Activated CD8-positive, alpha-beta memory T cell treated with anti-CD3 and anti-CD28 coated beads for 48 hours (primary cell): ENCODE data around the gene CLBA1.
A peak's percentile ranks its signal among the peaks of the same experiment; 100 is the strongest.

Experiments
- DNase-seq, 3 experiments: peaks; one replicate each; pipeline ENCODE4 v3.0.0-alpha.2; 2020; ENCODE audit warnings: low read depth in 2 of 3, low spot score in 2 of 3

The CLBA1 gene

DNA sequence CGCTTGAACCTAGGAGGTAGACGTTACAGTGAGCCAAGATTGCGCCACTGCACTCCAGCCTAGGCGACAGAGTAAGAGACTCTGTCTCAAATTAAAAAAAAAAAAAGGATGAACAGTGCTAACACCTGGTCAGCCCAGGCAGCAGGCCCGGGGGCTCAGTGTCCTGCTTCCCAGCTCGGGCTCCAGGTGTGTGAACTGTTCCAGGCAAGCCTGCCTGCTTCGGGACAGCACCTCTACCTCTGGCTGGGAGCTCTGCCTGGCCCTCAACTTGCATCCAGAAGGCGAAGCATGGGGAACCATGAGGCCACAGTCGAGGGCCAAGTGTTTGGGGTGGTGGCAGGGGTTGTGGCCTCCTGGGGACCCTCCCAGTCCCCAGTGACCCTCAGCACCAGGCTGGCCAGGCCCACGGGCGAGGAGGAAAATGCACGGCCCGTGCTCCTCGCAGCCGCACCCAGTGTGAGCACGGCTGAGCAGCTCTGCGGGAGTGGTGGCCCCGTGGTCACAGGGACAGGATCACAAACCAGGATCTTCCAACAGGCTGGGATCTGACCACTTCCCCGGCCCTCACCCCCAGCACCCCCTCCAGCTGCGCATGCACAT, 19.8 kb downstream of the CLBA1 start:
- DNase-seq, result no peak

DNA sequence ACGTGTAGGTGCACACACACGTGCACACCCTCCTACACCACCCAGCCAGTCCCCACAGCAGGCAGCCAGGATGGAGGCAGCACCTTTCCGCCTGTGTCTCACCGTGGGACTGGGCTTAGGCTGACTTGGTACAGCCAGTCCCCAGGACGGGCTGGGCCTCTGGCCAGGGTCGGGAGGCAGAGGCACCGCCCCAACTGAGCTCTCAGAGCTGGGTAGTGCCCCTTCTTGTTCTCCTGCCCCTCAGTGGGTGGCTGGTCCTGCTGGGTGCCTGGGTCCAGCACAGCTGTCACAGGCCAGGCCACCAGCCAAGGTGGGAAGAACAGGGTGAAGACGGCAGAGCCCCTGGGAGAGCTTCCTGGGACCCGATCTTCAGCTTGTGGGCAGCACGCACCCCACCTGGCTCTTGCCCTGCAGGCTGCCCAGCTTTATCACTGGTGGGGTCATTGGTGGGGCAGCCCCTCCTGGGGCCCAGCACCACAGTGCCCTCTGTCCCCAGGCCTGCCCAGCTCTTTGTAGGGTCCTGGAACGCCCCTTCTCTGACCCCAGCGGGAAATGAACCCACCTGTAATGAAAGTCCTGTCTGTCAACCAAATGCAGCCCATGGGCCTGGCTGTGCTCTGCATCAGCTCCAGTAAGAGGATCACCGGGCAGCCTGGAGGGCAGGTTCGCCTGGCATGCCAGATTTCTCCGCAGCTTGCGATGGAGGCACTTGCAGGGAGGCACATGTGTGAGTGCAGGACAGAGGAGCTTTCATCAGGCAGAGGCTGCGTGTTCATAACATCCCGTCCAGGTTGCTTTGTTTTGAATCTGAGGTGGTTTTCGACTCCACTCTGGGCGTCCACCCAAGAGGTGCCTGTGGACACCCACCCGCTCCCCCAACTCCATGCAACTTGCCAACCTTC, 20.6 kb downstream of the CLBA1 start:
- DNase-seq, result no peak

GRCh38 chr14:105006831-105007592, 21.4 kb downstream of the CLBA1 start:
- no peak for DNase-seq

DNA sequence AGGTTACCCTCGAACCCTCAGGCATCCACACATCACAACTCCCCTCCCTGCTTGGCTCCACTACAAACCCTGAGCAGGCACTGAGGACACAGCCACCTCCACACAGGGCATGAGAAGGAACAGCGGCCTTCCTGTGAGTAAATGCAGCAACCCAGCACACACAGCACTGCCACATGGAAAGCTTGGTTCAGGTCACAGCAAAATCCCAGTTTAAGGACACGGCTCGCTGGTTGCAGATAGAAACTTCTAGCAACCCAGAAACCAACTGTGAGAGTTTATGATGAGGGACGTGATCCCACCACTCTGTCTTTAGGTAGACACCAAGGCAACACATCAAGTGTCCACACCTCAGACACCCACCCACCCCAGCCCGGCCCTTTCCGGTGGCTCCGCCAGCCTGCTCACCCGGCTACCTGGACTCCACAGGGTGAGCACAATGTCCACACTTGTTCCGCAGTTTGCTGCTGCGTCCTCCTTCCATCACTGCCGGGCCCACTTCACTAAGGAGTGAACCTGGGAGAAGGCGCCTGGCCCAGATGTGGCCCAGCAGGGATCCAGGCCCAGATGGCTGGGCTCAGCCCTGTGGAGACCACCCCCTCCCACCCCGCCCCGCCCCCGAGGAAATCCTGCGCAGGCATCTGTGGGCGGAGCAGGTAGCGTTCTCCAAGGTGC, 22.1 kb downstream of the CLBA1 start:
- DNase-seq, result no peak

GRCh38 chr14:105010106-105010505, 24.5 kb downstream of the CLBA1 start:
- DNase-seq, result no peak

- no peak for DNase-seq
Measured at GRCh38 chr14:105010891-105011291, 25.3 kb downstream of the CLBA1 start.

DNA sequence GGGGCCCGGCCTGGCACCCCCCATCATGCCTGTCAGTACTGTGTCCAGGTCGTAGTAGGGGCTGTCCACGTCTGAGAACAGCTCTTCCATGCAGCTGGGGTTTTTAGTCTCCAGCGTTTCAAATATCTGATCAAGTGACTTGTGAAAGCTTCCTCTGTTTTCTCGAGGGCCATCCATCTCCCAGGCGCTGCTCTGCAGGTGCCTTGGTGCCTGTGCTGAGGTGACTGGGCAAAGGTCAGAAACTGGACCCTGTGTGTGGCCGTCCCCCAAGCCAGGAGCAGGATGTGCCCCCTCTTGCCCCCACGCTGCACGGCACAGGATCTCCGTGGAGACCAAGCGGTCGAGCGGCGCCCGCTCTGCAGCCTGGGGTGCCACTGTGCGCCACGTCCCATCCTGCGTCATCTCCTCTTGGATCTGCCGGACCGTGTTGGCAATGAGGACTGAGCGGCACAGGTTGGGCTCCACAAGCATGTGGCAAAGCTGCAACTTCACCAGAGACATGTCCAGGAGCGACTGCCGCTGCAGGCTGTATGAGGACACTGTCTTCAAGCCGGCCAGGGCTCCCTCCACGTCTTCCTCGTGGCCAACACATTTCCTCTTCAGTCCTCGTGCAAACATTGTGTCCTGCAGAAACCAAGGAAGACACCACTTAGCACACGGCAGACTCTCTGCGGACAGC, 25.9 kb downstream of the CLBA1 start:
- no peak for DNase-seq

- DNase-seq, result no peak
Measured at GRCh38 chr14:105012171-105012985, 26.8 kb downstream of the CLBA1 start.

- DNase-seq, result no peak
Measured at GRCh38 chr14:105013150-105013785, 27.7 kb downstream of the CLBA1 start.

- no peak for DNase-seq
Measured at GRCh38 chr14:105014032-105014431, 28.4 kb downstream of the CLBA1 start.

GRCh38 chr14:105014631-105015030, 29.0 kb downstream of the CLBA1 start:
- DNase-seq, result no peak

DNA sequence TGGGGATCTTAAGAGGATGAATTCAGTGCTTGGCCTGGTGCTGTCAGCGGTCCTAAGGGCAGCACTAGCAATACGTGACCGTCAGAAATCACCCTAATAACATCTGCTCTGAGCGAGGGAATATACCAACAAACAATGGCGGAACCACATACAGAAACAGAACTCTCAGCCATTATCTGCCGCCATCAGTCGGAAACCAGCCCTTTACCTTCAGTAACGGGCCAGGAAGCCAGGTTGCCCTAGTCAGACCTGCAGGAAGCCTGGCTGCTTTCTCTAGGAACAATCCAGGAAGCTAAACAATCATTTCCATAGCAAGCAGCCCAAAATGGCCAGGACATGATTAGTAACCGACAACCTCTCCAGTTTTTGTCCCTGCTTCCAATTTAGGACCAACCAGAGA, 29.7 kb downstream of the CLBA1 start:
- no peak for DNase-seq

- no peak for DNase-seq
Measured at GRCh38 chr14:105015905-105016304, 30.3 kb downstream of the CLBA1 start.

DNA sequence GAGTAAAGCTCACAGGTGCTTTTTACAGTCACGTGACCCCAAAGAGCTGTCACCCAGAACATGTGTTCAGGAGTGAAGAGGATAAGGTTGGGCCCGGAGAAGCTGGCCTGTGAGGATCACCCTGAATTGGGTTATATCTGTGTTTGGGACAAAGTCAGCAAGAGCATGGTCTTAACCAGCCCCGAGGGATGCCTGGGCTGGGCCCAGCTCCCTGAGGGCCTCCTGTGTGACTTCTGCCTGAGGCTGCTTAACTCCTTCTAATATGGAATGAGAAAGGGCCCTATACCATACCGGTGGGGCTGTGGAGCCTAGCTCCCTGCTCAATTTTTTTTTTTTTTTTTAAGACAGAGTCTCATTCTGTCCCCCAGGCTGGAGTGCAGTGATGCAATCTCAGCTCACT, 32.8 kb downstream of the CLBA1 start:
- DNase-seq, result no peak

DNA sequence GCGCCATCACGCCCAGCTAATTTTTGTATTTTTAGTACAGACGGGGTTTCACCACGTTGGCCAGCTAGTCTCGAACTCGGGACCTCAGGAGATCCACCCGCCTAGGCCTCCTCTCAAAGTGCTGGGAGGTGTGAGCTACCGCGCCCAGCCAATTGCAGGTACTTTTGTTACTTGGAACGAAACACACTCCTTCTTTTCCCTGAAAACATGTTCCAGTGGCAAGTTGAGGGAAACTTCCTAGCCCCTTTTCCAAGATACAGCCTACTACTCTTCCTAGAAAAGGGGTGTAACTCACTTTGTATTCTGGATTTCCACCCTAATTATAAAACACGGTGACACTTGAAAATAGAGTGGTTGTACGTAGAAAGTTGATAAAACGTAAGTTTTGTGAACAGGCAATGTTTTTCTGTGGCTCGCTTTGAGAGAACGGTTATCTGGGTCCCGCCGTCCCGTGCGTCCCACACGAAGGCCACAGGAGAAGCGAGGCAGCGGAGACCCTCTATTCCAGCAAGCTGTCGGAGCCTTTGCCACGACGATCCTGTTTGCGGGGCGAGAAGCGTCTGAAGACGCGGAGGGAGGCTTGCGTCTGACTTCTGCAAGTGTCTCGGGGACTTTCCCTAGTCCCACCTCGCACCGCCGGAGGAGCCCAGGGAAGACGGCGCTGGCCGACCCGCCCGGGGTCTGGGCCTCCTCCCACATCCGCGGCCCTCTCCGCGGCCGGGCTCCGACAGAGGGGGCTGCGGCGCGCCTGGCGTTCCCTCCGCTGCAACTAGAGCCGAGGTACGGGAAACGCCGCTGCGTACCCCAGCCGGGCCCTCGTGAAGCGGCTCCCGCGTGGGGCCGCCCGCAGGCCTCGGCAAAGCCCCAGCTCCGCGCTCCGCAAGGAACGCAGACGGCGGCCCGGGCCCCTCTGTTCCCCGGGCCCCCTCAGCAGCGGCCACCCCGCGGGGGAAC, 34.5 kb downstream of the CLBA1 start:
- DNase-seq, result peak; percentile 34 to 45 (median 45)

GRCh38 chr14:105020815-105021655, 35.4 kb downstream of the CLBA1 start, which contains the start of gene CDCA4:
Gene CDCA4, minus strand, starts transcription at chr14:105021083. Its CDS starts 9,154 bp downstream, at chr14:105011929.
- DNase-seq, result peak; percentile 96 to 97 (median 96)

- no peak for DNase-seq
Measured at GRCh38 chr14:105021656-105022275, 36.2 kb downstream of the CLBA1 start.
